ENCODE measurements around the gene RTCB. TPM values are rescaled to one million over a fixed set of nuclear protein-coding genes. Genes with fewer than 3 reads are reported as not detected.
A peak's percentile ranks its signal among the peaks of the same experiment; 100 is the strongest.
"Not testable (repeated sequence)": the region's sequence is repeated elsewhere in the genome, so short reads cannot be mapped to it uniquely, and the experiment has no call there.

RTCB gene
- total and polyA plus RNA-seq, 5 experiments from 2014 or later = 54.7 to 109 (median 103) TPM

GRCh38 chr22:32352681-32353080 is 59.4 kb downstream of the RTCB start:
- H3K4me3 Mint-ChIP-seq = no peak overlapping the region
- POLR2A ChIA-PET = no interaction called here
- no peak overlapping the region for H3K27ac Mint-ChIP-seq
- H3K27me3 Mint-ChIP-seq = peaks cover 0 to 9% (median 1%) of the 10 kb centered on the region in 5 donors
- H3K36me3 Mint-ChIP-seq = no peaks in the 10 kb centered on the region
- H3K4me1 Mint-ChIP-seq = peaks cover 0 to 5% (median 2%) of the 10 kb centered on the region in 4 donors
- DNase-seq (no peak), ATAC-seq (no peak)
- peaks cover 0 to 2% (median 0%) of the 10 kb centered on the region in 9 donors for H3K9me3 Mint-ChIP-seq

- H3K27me3 Mint-ChIP-seq, H3K4me3 Mint-ChIP-seq, H3K4me1 Mint-ChIP-seq, ATAC-seq, H3K36me3 Mint-ChIP-seq, H3K9me3 Mint-ChIP-seq, POLR2A ChIA-PET, DNase-seq, H3K27ac Mint-ChIP-seq: not testable (repeated sequence)
Observed at GRCh38 chr22:32351875-32352274, 60.2 kb downstream of the RTCB start.

- no peak for DNase-seq
- H3K4me3 Mint-ChIP-seq = no peak overlapping the region
- POLR2A ChIA-PET = no interaction called here
- H3K27ac Mint-ChIP-seq = no peak overlapping the region
- H3K4me1 Mint-ChIP-seq = no peaks in the 10 kb centered on the region
- H3K27me3 Mint-ChIP-seq = peaks cover 5 to 15% (median 7%) of the 10 kb centered on the region in 5 donors
- no peak for ATAC-seq
- H3K9me3 Mint-ChIP-seq = peaks cover 0 to 2% (median 0%) of the 10 kb centered on the region in 9 donors
- no peaks in the 10 kb centered on the region for H3K36me3 Mint-ChIP-seq
Observed at GRCh38 chr22:32348031-32348611, 63.9 kb downstream of the RTCB start.

- Mint-ChIP-seq H3K4me1 (no peaks in the 10 kb centered on the region), H3K27ac (no peak overlapping the region), H3K36me3 (no peaks in the 10 kb centered on the region), H3K9me3 (peaks cover 0 to 2% (median 0%) of the 10 kb centered on the region in 9 donors), H3K4me3 (no peak overlapping the region), H3K27me3 (peaks cover 14 to 47% (median 33%) of the 10 kb centered on the region in 5 donors)
- POLR2A ChIA-PET = no interaction called here
- no peak for DNase-seq
- no peak for ATAC-seq
Observed at GRCh38 chr22:32343941-32344340, 68.1 kb downstream of the RTCB start.

- POLR2A ChIA-PET = no interaction called here
- H3K27ac Mint-ChIP-seq = no peak overlapping the region
- no peak overlapping the region for H3K4me3 Mint-ChIP-seq
- peaks cover 14 to 47% (median 34%) of the 10 kb centered on the region in 5 donors for H3K27me3 Mint-ChIP-seq
- H3K9me3 Mint-ChIP-seq = peaks cover 0 to 2% (median 0%) of the 10 kb centered on the region in 9 donors
- no peaks in the 10 kb centered on the region for H3K4me1 Mint-ChIP-seq
- no peaks in the 10 kb centered on the region for H3K36me3 Mint-ChIP-seq
- DNase-seq (no peak), ATAC-seq (no peak)
Observed at GRCh38 chr22:32342977-32343376, 69.1 kb downstream of the RTCB start.

- POLR2A ChIA-PET = no interaction called here
- Mint-ChIP-seq H3K4me1 (no peaks in the 10 kb centered on the region), H3K36me3 (no peaks in the 10 kb centered on the region), H3K27ac (no peak overlapping the region), H3K4me3 (no peak overlapping the region), H3K27me3 (peaks cover 13 to 47% (median 36%) of the 10 kb centered on the region in 5 donors), H3K9me3 (no peaks in the 10 kb centered on the region)
- ATAC-seq (no peak), DNase-seq (no peak)
Observed at GRCh38 chr22:32341122-32341740, 70.8 kb downstream of the RTCB start.

GRCh38 chr22:32340411-32340810 is 71.6 kb downstream of the RTCB start:
- ATAC-seq (no peak), DNase-seq (no peak)
- POLR2A ChIA-PET = no interaction called here
- H3K27me3 Mint-ChIP-seq = peaks cover 12 to 49% (median 33%) of the 10 kb centered on the region in 5 donors
- no peak overlapping the region for H3K4me3 Mint-ChIP-seq
- no peaks in the 10 kb centered on the region for H3K36me3 Mint-ChIP-seq
- H3K9me3 Mint-ChIP-seq = no peaks in the 10 kb centered on the region
- peak overlapping the region in 1 of 10 donors; percentile 16 for H3K27ac Mint-ChIP-seq
- no peaks in the 10 kb centered on the region for H3K4me1 Mint-ChIP-seq

- Mint-ChIP-seq H3K27ac (no peak overlapping the region), H3K9me3 (no peaks in the 10 kb centered on the region), H3K4me1 (no peaks in the 10 kb centered on the region), H3K36me3 (no peaks in the 10 kb centered on the region), H3K4me3 (no peak overlapping the region), H3K27me3 (peaks cover 16 to 59% (median 31%) of the 10 kb centered on the region in 5 donors)
- DNase-seq = no peak
- no peak for ATAC-seq
- POLR2A ChIA-PET = no interaction called here
Observed at GRCh38 chr22:32339190-32340012, 72.6 kb downstream of the RTCB start.

- ATAC-seq (no peak), DNase-seq (no peak)
- H3K27me3 Mint-ChIP-seq = peaks cover 16 to 62% (median 36%) of the 10 kb centered on the region in 5 donors
- H3K9me3 Mint-ChIP-seq = no peaks in the 10 kb centered on the region
- no peaks in the 10 kb centered on the region for H3K36me3 Mint-ChIP-seq
- POLR2A ChIA-PET = no interaction called here
- H3K4me3 Mint-ChIP-seq = no peak overlapping the region
- H3K27ac Mint-ChIP-seq = no peak overlapping the region
- peaks cover 0 to under 1% (median 0%) of the 10 kb centered on the region in 4 donors for H3K4me1 Mint-ChIP-seq
Observed at GRCh38 chr22:32338757-32339156, 73.3 kb downstream of the RTCB start.

Other genes with a start within 250 kb of the RTCB start
- under 1 TPM; 0.69 to 0.81 TPM for gene RFPL2, start 207.2 kb downstream of the RTCB start, total RNA-seq
- 1 to 10 TPM in 1 of 3 donors, not detected in 2; 2.4 TPM for gene RFPL2, start 207.2 kb downstream of the RTCB start, polyA plus RNA-seq
- not detected for gene SLC5A4, start 156.9 kb downstream of the RTCB start, total RNA-seq
- not detected for gene SLC5A4, start 156.9 kb downstream of the RTCB start, polyA plus RNA-seq
- gene RFPL3, start 54.4 kb downstream of the RTCB start, total RNA-seq = not detected
- gene RFPL3, start 54.4 kb downstream of the RTCB start, polyA plus RNA-seq = not detected
- gene BPIFC, start 52.2 kb upstream of the RTCB start, total RNA-seq = not detected
- not detected for gene BPIFC, start 52.2 kb upstream of the RTCB start, polyA plus RNA-seq
- 100 to 1,000 TPM in 1 of 2 experiments, 10 to 100 TPM in 1; 97.5 to 103 TPM for gene FBXO7, start 62.6 kb upstream of the RTCB start, total RNA-seq
- gene FBXO7, start 62.6 kb upstream of the RTCB start, polyA plus RNA-seq = 100 to 1,000 TPM; 126 to 149 (median 146) TPM

Data from naive thymus-derived CD8-positive, alpha-beta T cell (primary cell).